Measurements from ENCODE around the gene GAGE10. TPM values are rescaled to one million over a fixed set of nuclear protein-coding genes. Genes with fewer than 3 reads are reported as not detected.

Gene GAGE10
- polyA plus RNA-seq, 2 of the 4 experiments (the other 2 are of a cell fraction): not detected

DNA sequence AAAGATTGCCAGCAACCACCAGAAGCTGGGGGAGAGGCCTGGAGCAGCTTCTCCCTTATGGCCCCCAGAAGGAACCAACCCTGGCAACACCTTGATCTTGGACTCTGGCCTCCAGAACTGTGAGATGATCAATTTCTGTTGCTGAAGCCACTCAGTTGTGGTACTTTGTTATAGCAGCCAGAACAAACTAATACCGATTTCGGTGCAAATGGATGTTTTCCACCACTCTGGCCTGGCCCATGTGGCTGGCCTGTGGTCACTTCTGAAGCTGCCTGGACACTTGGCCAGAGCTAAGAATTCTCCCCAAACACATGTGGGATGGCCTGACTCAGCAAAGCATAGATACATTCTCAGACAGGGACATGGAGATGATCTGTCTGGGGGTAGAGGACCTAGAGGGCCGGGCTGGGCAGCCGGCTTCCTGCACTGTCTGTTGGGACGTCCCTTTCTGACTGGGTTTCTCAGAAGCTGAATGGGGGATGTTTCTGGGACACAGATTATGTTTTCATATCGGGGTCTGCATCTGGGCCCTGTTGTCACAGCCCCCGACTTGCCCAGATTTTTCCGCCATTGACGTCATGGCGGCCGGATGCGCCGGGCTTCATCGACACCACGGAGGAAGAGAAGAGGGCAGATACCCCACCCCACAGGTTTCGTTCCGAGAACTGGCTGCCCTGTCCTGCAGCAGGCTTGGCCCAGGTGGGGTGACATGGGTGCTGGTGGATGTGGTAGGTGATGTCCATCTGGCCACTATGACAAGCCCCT lies 43.0 kb upstream of the GAGE10 start:
- Histone ChIP-seq H3K9me3 (no peaks in the 10 kb centered on the region), H3K4me2 (no peak overlapping the region), H3K27ac (no peak overlapping the region), H3K4me1 (no peaks in the 10 kb centered on the region), H3K4me3 (no peak overlapping the region)
- ATAC-seq (no peak), FAIRE-seq (no peak), DNase-seq (ENCODE audit: low read depth in 1 of 2, low spot score in 1 of 2) (no peak)
- WGBS (ENCODE audit: missing lambda C conversion rate): 94% methylated on average over 12 of the region's 17 CpGs
- POLR2A ChIA-PET: no interaction called here
- CTCF ChIA-PET: interaction anchor here (1.2 kb wide), 1 partner anchor 32 kb away, joined by 3 read pairs; no protein-coding TSS in a partner anchor
- TF ChIP-seq MYC (IDR thresholded peaks at IDR 0.05; ENCODE audit: borderline replicate concordance, low read length): no peak
- TF ChIP-seq KDM5A (IDR thresholded peaks at IDR 0.05): no peak
- no peak for TF ChIP-seq GATA3 (IDR thresholded peaks at IDR 0.05; ENCODE audit: borderline replicate concordance)
- no peak for TF ChIP-seq MAZ (IDR thresholded peaks at IDR 0.05; ENCODE audit: borderline replicate concordance, low read depth, low read length)
- TF ChIP-seq, protein P1, sequence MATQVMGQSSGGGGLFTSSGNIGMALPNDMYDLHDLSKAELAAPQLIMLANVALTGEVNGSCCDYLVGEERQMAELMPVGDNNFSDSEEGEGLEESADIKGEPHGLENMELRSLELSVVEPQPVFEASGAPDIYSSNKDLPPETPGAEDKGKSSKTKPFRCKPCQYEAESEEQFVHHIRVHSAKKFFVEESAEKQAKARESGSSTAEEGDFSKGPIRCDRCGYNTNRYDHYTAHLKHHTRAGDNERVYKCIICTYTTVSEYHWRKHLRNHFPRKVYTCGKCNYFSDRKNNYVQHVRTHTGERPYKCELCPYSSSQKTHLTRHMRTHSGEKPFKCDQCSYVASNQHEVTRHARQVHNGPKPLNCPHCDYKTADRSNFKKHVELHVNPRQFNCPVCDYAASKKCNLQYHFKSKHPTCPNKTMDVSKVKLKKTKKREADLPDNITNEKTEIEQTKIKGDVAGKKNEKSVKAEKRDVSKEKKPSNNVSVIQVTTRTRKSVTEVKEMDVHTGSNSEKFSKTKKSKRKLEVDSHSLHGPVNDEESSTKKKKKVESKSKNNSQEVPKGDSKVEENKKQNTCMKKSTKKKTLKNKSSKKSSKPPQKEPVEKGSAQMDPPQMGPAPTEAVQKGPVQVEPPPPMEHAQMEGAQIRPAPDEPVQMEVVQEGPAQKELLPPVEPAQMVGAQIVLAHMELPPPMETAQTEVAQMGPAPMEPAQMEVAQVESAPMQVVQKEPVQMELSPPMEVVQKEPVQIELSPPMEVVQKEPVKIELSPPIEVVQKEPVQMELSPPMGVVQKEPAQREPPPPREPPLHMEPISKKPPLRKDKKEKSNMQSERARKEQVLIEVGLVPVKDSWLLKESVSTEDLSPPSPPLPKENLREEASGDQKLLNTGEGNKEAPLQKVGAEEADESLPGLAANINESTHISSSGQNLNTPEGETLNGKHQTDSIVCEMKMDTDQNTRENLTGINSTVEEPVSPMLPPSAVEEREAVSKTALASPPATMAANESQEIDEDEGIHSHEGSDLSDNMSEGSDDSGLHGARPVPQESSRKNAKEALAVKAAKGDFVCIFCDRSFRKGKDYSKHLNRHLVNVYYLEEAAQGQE (IDR thresholded peaks at IDR 0.05): no peak
- no peak for TF ChIP-seq HES2 (IDR thresholded peaks at IDR 0.05)
- TF ChIP-seq, protein P2, sequence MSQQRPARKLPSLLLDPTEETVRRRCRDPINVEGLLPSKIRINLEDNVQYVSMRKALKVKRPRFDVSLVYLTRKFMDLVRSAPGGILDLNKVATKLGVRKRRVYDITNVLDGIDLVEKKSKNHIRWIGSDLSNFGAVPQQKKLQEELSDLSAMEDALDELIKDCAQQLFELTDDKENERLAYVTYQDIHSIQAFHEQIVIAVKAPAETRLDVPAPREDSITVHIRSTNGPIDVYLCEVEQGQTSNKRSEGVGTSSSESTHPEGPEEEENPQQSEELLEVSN (IDR thresholded peaks at IDR 0.05; ENCODE audit: borderline replicate concordance, low read depth): no peak
- TF ChIP-seq, protein P3, sequence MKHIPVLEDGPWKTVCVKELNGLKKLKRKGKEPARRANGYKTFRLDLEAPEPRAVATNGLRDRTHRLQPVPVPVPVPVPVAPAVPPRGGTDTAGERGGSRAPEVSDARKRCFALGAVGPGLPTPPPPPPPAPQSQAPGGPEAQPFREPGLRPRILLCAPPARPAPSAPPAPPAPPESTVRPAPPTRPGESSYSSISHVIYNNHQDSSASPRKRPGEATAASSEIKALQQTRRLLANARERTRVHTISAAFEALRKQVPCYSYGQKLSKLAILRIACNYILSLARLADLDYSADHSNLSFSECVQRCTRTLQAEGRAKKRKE (CRISPR knock-in tag; IDR thresholded peaks at IDR 0.05; ENCODE audit: low read depth): no peak

- Histone ChIP-seq H3K4me1 (no peaks in the 10 kb centered on the region), H3K27ac (no peak overlapping the region), H3K9me3 (no peaks in the 10 kb centered on the region), H3K4me2 (no peak overlapping the region), H3K4me3 (no peak overlapping the region)
- 5% methylated on average over 1 of the region's 1 CpG for WGBS (ENCODE audit: missing lambda C conversion rate)
- DNase-seq (ENCODE audit: low read depth in 1 of 2, low spot score in 1 of 2) (no peak), FAIRE-seq (no peak), ATAC-seq (no peak)
- ChIA-PET CTCF (interaction anchor here (0.9 to 1.7 kb wide), 2 partner anchors 69 to 70 kb away, joined by 3 to 5 read pairs; no protein-coding TSS in a partner anchor), POLR2A (no interaction called here)
- TF ChIP-seq RNF2 (IDR thresholded peaks at IDR 0.05; ENCODE audit: borderline replicate concordance, low read depth) (no peak), HDAC2 (IDR thresholded peaks at IDR 0.05) (no peak), HES2 (IDR thresholded peaks at IDR 0.05) (no peak), POLR2AphosphoS2 (conservative IDR thresholded peaks at IDR 0.05; ENCODE audit: low read length) (no peak), RFX5 (IDR thresholded peaks at IDR 0.05) (no peak), POLR2A (IDR thresholded peaks at IDR 0.05; ENCODE audit: low read length) (no peak), ZC3H11A (IDR thresholded peaks at IDR 0.05) (no peak), GATA3 (IDR thresholded peaks at IDR 0.05; ENCODE audit: borderline replicate concordance) (no peak), JUN (IDR thresholded peaks at IDR 0.05) (no peak), CEBPB (IDR thresholded peaks at IDR 0.05) (no peak), CHD4 (IDR thresholded peaks at IDR 0.05; ENCODE audit: borderline replicate concordance) (no peak), CBX8 (IDR thresholded peaks at IDR 0.05) (no peak), TP53 (CRISPR knock-in tag; IDR thresholded peaks at IDR 0.05) (no peak), MYC (IDR thresholded peaks at IDR 0.05; ENCODE audit: borderline replicate concordance, low read length) (no peak), ZSCAN20 (CRISPR knock-in tag; IDR thresholded peaks at IDR 0.05) (no peak)
Measured at GRCh38 chrX:49262603-49263002, 40.8 kb upstream of the GAGE10 start.
